ENCODE results near the gene SRRM1. TPM values are rescaled to one million over a fixed set of nuclear protein-coding genes. Genes with fewer than 3 reads are reported as not detected.

SRRM1 gene
- total RNA-seq, 1 donor from 2014 or later = 58.4 TPM

- Histone ChIP-seq H3K36me3 (ENCODE audit: control insufficient read depth, insufficient read depth, low read length) (no peaks in the 10 kb centered on the region), H3K4me3 (ENCODE audit: low read depth, low read length) (no peak overlapping the region), H3K27me3 (ENCODE audit: control insufficient read depth, insufficient read depth, low read length) (no peaks in the 10 kb centered on the region)
- TF ChIP-seq, protein P1, sequence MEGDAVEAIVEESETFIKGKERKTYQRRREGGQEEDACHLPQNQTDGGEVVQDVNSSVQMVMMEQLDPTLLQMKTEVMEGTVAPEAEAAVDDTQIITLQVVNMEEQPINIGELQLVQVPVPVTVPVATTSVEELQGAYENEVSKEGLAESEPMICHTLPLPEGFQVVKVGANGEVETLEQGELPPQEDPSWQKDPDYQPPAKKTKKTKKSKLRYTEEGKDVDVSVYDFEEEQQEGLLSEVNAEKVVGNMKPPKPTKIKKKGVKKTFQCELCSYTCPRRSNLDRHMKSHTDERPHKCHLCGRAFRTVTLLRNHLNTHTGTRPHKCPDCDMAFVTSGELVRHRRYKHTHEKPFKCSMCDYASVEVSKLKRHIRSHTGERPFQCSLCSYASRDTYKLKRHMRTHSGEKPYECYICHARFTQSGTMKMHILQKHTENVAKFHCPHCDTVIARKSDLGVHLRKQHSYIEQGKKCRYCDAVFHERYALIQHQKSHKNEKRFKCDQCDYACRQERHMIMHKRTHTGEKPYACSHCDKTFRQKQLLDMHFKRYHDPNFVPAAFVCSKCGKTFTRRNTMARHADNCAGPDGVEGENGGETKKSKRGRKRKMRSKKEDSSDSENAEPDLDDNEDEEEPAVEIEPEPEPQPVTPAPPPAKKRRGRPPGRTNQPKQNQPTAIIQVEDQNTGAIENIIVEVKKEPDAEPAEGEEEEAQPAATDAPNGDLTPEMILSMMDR (IDR thresholded peaks at IDR 0.05; ENCODE audit: insufficient read depth, low read length, poor library complexity, severe bottlenecking) = no peak
- DNase-seq (ENCODE audit: low read depth) = no peak
These were observed 65.8 kb downstream of the SRRM1 start for GRCh38 chr1:24708938-24709337.

DNA sequence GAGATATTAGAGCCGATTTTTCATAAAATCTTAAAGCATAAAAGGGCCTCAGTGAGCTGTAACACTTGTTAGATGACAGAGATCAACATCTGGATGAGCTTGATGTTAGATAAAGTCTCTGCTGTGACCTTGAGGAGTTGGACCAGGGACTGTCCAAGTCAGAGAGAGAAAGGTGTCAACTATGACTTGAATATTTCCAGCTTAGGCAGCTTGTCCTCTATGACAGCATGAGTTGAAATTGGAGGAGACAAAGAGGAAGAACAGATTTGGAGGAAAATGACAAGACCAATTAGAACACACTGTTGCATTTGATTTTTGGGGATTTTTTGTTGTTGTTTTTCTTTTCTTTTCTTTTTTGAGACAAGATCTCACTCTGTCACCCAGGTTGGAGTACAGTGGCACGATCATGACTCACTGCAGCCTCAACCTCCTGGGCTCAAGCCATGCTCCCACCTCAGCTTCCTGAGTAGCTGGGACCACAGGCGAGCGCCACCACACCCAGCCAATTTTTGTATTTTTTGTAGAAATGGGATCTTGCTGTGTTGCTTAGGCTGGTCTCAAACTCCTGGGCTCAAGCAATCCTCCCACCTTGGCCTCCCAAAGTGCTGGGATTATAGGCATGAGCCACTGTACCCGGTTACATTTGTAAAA is 66.8 kb downstream of the SRRM1 start:
- H3K4me3 ChIP-seq (ENCODE audit: low read depth, low read length) = no peak overlapping the region
- DNase-seq (ENCODE audit: low read depth) = no peak
- H3K27me3 ChIP-seq (ENCODE audit: control insufficient read depth, insufficient read depth, low read length) = no peaks in the 10 kb centered on the region
- TF ChIP-seq, protein P1 (IDR thresholded peaks at IDR 0.05; ENCODE audit: insufficient read depth, low read length, poor library complexity, severe bottlenecking) = no peak
- no peaks in the 10 kb centered on the region for H3K36me3 ChIP-seq (ENCODE audit: control insufficient read depth, insufficient read depth, low read length)

DNA sequence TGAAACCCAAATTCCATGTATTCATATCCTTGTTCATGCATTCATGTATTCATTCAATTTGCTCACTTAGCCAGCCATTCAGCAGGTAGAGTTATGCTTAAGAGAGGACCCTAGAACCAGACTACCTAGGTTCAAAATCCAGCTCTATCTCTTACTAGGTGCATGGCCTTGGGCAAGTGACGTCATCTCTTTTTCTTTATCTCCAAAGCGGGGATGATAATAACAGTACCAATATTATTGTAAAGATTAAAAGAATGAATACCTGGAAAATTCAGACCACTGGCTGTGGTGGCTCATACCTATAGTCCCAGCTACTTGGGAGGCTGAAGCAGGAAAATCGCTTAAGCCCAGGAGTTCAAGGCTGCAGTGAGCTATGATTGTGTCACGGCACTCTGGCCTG is 68.2 kb downstream of the SRRM1 start:
- Histone ChIP-seq H3K27me3 (ENCODE audit: control insufficient read depth, insufficient read depth, low read length) (no peaks in the 10 kb centered on the region), H3K36me3 (ENCODE audit: control insufficient read depth, insufficient read depth, low read length) (no peaks in the 10 kb centered on the region), H3K4me3 (ENCODE audit: low read depth, low read length) (no peak overlapping the region)
- TF ChIP-seq, protein P1 (IDR thresholded peaks at IDR 0.05; ENCODE audit: insufficient read depth, low read length, poor library complexity, severe bottlenecking) = no peak
- no peak for DNase-seq (ENCODE audit: low read depth)

GRCh38 chr1:24713176-24713575 is 70.1 kb downstream of the SRRM1 start:
- H3K36me3 ChIP-seq (ENCODE audit: control insufficient read depth, insufficient read depth, low read length) = no peaks in the 10 kb centered on the region
- no peak for DNase-seq (ENCODE audit: low read depth)
- no peaks in the 10 kb centered on the region for H3K27me3 ChIP-seq (ENCODE audit: control insufficient read depth, insufficient read depth, low read length)
- TF ChIP-seq, protein P1 (IDR thresholded peaks at IDR 0.05; ENCODE audit: insufficient read depth, low read length, poor library complexity, severe bottlenecking) = no peak
- no peak overlapping the region for H3K4me3 ChIP-seq (ENCODE audit: low read depth, low read length)

GRCh38 chr1:24713736-24714135 is 70.6 kb downstream of the SRRM1 start:
- H3K4me3 ChIP-seq (ENCODE audit: low read depth, low read length) = no peak overlapping the region
- H3K27me3 ChIP-seq (ENCODE audit: control insufficient read depth, insufficient read depth, low read length) = no peaks in the 10 kb centered on the region
- H3K36me3 ChIP-seq (ENCODE audit: control insufficient read depth, insufficient read depth, low read length) = no peaks in the 10 kb centered on the region
- DNase-seq (ENCODE audit: low read depth) = no peak
- TF ChIP-seq, protein P1 (IDR thresholded peaks at IDR 0.05; ENCODE audit: insufficient read depth, low read length, poor library complexity, severe bottlenecking) = no peak

All from kidney epithelial cell (primary cell).